ENCODE results near the gene PLEKHM2. TPM values are rescaled to one million over a fixed set of nuclear protein-coding genes. Genes with fewer than 3 reads are reported as not detected.
"Not testable (repeated sequence)": the region's sequence is repeated elsewhere in the genome, so short reads cannot be mapped to it uniquely, and the experiment has no call there.

The PLEKHM2 gene
- total RNA-seq, 1 donor from 2014 or later: 57.5 TPM

- Mint-ChIP-seq H3K36me3 (no peaks in the 10 kb centered on the region), H3K4me1 (ENCODE audit: unreplicated experiment) (peaks cover 13% of the 10 kb centered on the region), H3K27ac (peak overlapping the region; percentile 20), H3K27me3 (no peaks in the 10 kb centered on the region), H3K4me3 (no peak overlapping the region), H3K9me3 (no peaks in the 10 kb centered on the region)
- TF ChIP-seq CTCF (conservative IDR thresholded peaks at IDR 0.05): no peak
- no peak for DNase-seq (ENCODE audit: extremely low spot score, unreplicated experiment)
Measured at GRCh38 chr1:15696956-15697521, 12.9 kb downstream of the PLEKHM2 start.

GRCh38 chr1:15698201-15698600 lies 14.1 kb downstream of the PLEKHM2 start:
- Mint-ChIP-seq H3K9me3 (no peaks in the 10 kb centered on the region), H3K27ac (no peak overlapping the region), H3K36me3 (no peaks in the 10 kb centered on the region), H3K27me3 (no peaks in the 10 kb centered on the region), H3K4me3 (no peak overlapping the region), H3K4me1 (ENCODE audit: unreplicated experiment) (peaks cover 17% of the 10 kb centered on the region)
- no peak for DNase-seq (ENCODE audit: extremely low spot score, unreplicated experiment)
- no peak for TF ChIP-seq CTCF (conservative IDR thresholded peaks at IDR 0.05)

GRCh38 chr1:15699321-15699720 lies 15.2 kb downstream of the PLEKHM2 start:
- peaks cover 22% of the 10 kb centered on the region for H3K4me1 Mint-ChIP-seq (ENCODE audit: unreplicated experiment)
- H3K27me3 Mint-ChIP-seq; H3K9me3 Mint-ChIP-seq; H3K4me3 Mint-ChIP-seq; H3K36me3 Mint-ChIP-seq; H3K27ac Mint-ChIP-seq; DNase-seq (ENCODE audit: extremely low spot score, unreplicated experiment): not testable (repeated sequence)

- DNase-seq (ENCODE audit: extremely low spot score, unreplicated experiment): no peak
- Mint-ChIP-seq H3K4me3 (no peak overlapping the region), H3K9me3 (no peaks in the 10 kb centered on the region), H3K27me3 (no peaks in the 10 kb centered on the region), H3K27ac (no peak overlapping the region), H3K36me3 (no peaks in the 10 kb centered on the region), H3K4me1 (ENCODE audit: unreplicated experiment) (peaks cover 26% of the 10 kb centered on the region)
- TF ChIP-seq CTCF (conservative IDR thresholded peaks at IDR 0.05): no peak
Measured at GRCh38 chr1:15700508-15700907, 16.4 kb downstream of the PLEKHM2 start.

GRCh38 chr1:15701784-15702183 lies 17.7 kb downstream of the PLEKHM2 start:
- Mint-ChIP-seq H3K27me3 (no peaks in the 10 kb centered on the region), H3K9me3 (no peaks in the 10 kb centered on the region), H3K4me3 (no peak overlapping the region), H3K36me3 (peaks cover 2% of the 10 kb centered on the region), H3K4me1 (ENCODE audit: unreplicated experiment) (peaks cover 27% of the 10 kb centered on the region), H3K27ac (peak overlapping the region; percentile 61)
- no peak for DNase-seq (ENCODE audit: extremely low spot score, unreplicated experiment)
- no peak for TF ChIP-seq CTCF (conservative IDR thresholded peaks at IDR 0.05)

GRCh38 chr1:15702722-15703550 lies 18.8 kb downstream of the PLEKHM2 start:
- no peak for DNase-seq (ENCODE audit: extremely low spot score, unreplicated experiment)
- Mint-ChIP-seq H3K4me3 (peak overlapping the region; percentile 0), H3K36me3 (peaks cover 3% of the 10 kb centered on the region), H3K27ac (peak overlapping the region; percentile 40), H3K4me1 (ENCODE audit: unreplicated experiment) (peaks cover 23% of the 10 kb centered on the region), H3K27me3 (no peaks in the 10 kb centered on the region), H3K9me3 (no peaks in the 10 kb centered on the region)
- TF ChIP-seq CTCF (conservative IDR thresholded peaks at IDR 0.05): peak; percentile 15

Data from type B pancreatic cell (in vitro differentiated cells).